HG03139 (cell line): ENCODE measurements around the gene OSBPL6.
"Not testable (repeated sequence)": the region's sequence is repeated elsewhere in the genome, so short reads cannot be mapped to it uniquely, and the experiment has no call there.

Experiments used
- ATAC-seq: cut with Tn5 transposase; IDR thresholded peaks from one replicate; pipeline ENCODE4 v1.9.1; 2021; ENCODE audit not compliant: unreplicated experiment

The OSBPL6 gene

GRCh38 chr2:178296394-178297090 is 102.2 kb downstream of the OSBPL6 start:
- ATAC-seq: no peak

DNA sequence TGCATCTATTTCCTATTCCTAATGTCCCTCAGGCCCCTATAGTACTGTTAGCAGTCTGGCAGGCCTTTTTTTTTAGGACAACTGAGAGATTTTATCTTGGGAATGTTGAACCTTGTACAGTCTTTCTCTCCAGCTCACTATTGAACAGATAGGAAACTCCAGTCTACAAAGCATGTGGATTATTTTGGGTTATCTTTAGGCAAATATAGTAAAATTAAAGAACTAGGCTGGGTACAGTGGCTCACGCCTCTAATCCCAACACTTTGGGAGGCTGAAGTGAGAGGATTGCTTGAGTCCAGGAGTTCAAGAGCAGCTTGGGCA is 102.7 kb downstream of the OSBPL6 start:
- no peak for ATAC-seq

- no peak for ATAC-seq
These were observed 104.5 kb downstream of the OSBPL6 start for GRCh38 chr2:178298785-178299212.

DNA sequence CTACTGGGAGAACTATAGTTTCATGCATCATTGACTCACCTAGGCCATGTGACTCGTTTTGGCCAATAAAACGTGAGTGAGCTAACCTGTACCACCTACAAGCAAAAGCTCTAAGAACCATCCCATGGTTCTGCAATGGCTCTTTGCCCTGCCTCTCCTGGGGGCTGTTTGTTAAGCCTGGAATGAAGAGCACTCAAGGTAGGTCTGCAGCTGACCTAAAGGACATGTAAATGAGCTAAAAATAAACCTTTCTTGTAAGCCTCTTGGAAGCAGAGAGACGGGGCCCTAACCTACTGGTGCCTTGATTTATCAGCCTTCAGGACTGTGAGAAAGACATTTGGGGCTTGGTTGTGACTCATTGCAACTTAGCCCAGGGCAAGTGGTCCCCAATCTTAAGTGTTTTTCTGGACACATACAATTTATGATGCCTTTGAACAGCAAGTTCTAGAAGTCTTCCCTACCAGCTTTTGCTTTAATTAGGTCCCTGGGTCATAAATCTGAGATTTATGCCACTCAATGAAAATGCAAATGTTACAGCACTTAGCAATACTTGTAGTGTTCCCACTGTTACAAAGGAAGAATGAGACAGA is 107.4 kb downstream of the OSBPL6 start:
- no peak for ATAC-seq

- ATAC-seq: no peak
These were observed 110.0 kb downstream of the OSBPL6 start for GRCh38 chr2:178304333-178304732.

- peak; percentile 98 for ATAC-seq
These were observed 112.2 kb downstream of the OSBPL6 start for GRCh38 chr2:178306352-178307073.

- no peak for ATAC-seq
These were observed 113.3 kb downstream of the OSBPL6 start for GRCh38 chr2:178307650-178308049.

DNA sequence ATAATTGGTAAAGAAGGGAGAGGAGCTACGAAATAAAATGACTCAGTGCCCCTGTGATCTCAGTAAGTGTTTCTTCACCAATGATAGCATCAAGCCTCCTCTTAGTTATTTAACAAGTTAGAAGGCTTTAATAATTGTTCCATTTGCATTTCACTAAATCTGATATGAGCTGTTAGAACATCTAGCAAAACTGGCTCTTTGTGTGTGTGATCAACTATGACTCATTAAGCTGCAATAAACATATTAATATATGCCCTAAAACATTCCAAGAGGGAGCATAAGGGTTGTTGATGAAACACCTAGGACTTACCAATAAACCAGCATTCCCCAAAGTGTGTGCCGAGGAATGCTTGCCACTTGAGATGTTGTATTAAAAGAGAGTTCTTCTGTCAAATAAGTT is 115.2 kb downstream of the OSBPL6 start:
- ATAC-seq: no peak

DNA sequence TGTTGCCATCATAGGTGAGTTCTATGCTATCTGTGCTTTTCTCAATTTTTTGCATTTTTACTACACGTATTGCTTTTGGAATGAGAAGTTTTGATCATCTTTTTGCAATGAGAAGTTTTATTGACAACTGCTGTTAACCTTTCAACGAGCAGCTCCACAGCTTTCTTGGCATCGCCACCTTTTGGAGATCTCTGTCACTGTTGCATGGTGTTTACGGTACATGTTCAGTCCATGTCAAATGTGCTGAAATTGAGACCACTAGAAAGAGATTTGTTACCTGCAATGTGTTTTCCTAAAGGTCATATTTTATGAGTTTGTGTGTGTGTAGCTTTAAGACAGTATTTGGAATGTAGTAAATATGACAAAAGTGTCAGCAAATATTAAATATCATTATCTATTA is 120.8 kb downstream of the OSBPL6 start:
- ATAC-seq: no peak

GRCh38 chr2:178315488-178315948 is 121.2 kb downstream of the OSBPL6 start:
- ATAC-seq: no peak

- no peak for ATAC-seq
These were observed 123.5 kb downstream of the OSBPL6 start for GRCh38 chr2:178317811-178318210.

DNA sequence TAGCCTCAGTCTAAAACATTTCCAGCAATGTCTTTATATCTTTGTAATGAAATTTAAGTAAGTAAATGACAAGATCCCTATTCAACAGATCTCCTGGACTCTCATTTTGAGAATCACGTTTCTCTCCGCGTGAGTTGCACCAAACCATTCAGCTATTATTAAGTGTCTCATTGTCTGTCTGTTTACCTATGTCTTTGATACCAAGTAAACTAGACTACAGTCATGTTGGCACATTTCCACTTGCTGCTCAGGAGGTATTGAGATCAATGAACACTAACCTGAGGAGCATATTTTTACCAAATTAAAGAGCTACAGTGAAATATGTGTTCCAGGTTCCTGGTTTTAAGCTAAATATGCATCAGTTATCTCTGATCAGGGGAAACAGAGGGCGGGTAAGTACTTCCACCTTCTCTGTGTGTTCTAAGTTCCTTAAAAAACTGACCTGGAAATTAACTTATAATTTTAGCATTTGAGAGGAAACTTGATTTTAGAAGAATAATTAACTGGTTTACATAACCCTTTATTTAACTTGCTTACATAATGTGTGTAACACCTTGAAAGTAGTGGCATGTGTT is 125.8 kb downstream of the OSBPL6 start:
- no peak for ATAC-seq

DNA sequence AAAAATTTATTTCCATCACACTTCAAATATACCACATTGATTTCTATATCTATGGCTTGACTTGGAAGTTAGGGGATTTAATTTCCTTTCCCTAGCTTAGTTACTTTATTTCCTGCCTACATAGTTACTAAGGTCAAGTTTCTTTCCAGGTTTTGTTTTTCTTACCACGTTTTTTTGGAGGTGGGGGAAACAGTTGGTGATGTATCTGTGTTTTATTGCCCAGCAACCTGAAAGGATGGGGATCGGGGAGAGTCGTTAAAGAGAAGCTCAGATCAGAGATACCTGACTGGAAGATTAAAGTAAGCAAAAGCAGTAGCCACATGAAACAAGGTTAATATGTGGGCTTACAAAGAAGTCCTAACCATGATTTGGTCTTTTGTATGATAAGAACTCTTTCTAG is 127.8 kb downstream of the OSBPL6 start:
- ATAC-seq: no peak

DNA sequence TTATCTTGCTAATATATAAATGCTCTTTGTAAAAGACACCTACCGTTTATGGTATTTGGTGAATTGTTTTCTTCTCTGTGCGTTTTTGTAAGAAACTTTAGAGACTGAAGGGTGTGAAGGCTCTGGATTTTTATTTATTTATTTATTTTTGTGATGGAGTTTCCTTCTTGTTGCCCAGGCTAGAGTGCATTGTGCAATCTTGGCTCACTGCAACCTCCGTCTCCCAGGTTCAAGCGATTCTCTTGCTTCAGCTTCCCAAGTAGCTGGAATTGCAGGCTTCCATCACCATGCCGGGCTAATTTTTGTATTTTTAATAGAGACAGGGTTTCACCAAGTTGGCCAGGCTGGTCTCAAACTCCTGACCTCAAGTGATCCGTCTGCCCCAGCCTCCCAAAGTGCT is 129.0 kb downstream of the OSBPL6 start:
- ATAC-seq: not testable (repeated sequence)

- no peak for ATAC-seq
These were observed 129.8 kb downstream of the OSBPL6 start for GRCh38 chr2:178324077-178324476.

DNA sequence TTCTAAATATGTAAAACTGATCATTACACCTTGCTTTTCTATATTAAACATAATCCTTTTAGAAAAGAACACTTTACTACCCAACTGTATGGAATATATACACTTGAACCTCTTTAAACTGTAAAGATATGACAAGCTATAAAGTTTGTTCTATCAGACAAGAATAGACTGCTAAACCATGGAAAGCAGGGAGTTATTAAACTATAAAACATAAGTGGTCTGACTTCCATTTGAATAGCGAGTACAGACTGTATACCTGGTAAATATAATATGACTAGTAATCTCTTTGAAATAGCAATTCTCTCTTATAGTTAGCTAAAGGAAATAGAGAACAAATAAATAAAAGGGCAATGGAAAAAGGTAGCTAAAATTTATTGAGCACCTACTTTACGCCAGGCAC is 131.0 kb downstream of the OSBPL6 start:
- ATAC-seq: no peak

DNA sequence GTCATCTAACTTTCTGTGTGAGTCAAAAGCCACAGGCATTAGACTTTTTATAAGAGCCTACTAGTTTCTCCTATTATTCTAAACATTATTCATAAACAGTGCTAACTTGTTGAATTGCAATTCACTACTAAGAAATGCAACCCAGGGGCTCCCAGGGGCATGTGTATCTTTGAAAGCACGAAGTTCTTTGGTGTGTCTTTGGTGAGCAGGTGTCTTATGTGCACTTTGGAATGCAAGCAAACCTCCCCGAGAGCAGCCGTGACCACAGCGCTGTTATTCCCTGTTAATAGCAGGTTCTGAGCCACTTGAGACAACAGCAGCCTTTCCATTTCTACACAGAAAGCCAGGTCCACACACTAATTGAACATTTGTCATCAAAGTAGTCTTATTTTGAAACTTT is 133.2 kb downstream of the OSBPL6 start:
- ATAC-seq: no peak

DNA sequence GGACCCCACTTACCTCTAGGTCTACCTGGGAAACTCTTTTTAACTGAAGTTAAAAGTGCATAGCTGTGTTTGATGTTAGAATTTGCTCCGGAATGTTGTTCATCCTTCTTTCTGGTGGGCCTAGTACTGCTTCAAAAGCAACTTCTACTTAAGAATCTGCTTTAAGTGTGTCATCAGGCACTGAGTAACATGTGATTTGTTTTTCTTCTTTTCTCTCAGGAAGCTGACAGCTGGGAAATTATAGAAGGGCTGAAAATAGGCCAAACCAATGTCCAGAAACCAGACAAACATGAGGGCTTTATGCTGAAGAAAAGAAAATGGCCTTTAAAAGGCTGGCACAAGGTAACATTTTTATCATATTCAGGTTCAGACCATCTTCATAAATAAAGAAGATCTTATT is 133.7 kb downstream of the OSBPL6 start:
- no peak for ATAC-seq

GRCh38 chr2:178330175-178331017 is 136.1 kb downstream of the OSBPL6 start:
- ATAC-seq: no peak

GRCh38 chr2:178331474-178332432 is 137.4 kb downstream of the OSBPL6 start:
- no peak for ATAC-seq
